HEK293T (cell line): ENCODE measurements around the gene PLPP2.

Experiments used
- ARNT ChIP-seq: fragments of 450-650 bp; IDR thresholded peaks from 2 replicates; pipeline ENCODE4 v1.6.1; 2017; ENCODE audit warnings: mild to moderate bottlenecking
- BHLHE40 ChIP-seq: fragments of 450-650 bp; IDR thresholded peaks from 2 replicates; pipeline ENCODE4 v1.6.1; 2016; ENCODE audit warnings: mild to moderate bottlenecking, moderate library complexity, borderline replicate concordance
- CTBP1 ChIP-seq: fragments of 450-650 bp; IDR thresholded peaks from 2 replicates; pipeline ENCODE4 v1.6.1; 2016; ENCODE audit warnings: borderline replicate concordance
- ELF4 ChIP-seq: fragments of 450-650 bp; IDR thresholded peaks from 2 replicates; pipeline ENCODE4 v1.6.1; 2017; ENCODE audit warnings: antibody characterized with exemption
- FOXK2 ChIP-seq: fragments of 450-650 bp; IDR thresholded peaks from 2 replicates; pipeline ENCODE4 v1.6.1; 2016; ENCODE audit warnings: mild to moderate bottlenecking
- FOXM1 ChIP-seq: fragments of 450-650 bp; IDR thresholded peaks from 2 replicates; pipeline ENCODE4 v1.6.1; 2017; ENCODE audit warnings: mild to moderate bottlenecking, borderline replicate concordance
- HDGF ChIP-seq: fragments of 450-650 bp; IDR thresholded peaks from 2 replicates; pipeline ENCODE4 v1.6.1; 2017; ENCODE audit warnings: antibody characterized with exemption, borderline replicate concordance
- PKNOX1 ChIP-seq: fragments of 450-650 bp; IDR thresholded peaks from 2 replicates; pipeline ENCODE4 v1.6.1; 2016
- SP1 ChIP-seq: fragments of 450-650 bp; IDR thresholded peaks from 2 replicates; pipeline ENCODE4 v1.6.1; 2017
- SUZ12 ChIP-seq: fragments of 450-650 bp; IDR thresholded peaks from 2 replicates; pipeline ENCODE4 v1.6.1; 2016; ENCODE audit warnings: mild to moderate bottlenecking
- TARDBP ChIP-seq: fragments of 450-650 bp; IDR thresholded peaks from 2 replicates; pipeline ENCODE4 v1.6.1; 2016
- ZNF384 ChIP-seq: fragments of 450-650 bp; IDR thresholded peaks from 2 replicates; pipeline ENCODE4 v1.6.1; 2016

GRCh38 chr19:288911-289310 is 2.3 kb downstream of the PLPP2 start:
- TF ChIP-seq ZNF384 (no peak), FOXM1 (no peak), FOXK2 (no peak), PKNOX1 (no peak), BHLHE40 (no peak), CTBP1 (no peak), SP1 (no peak), ELF4 (no peak), SUZ12 (no peak), HDGF (no peak), ARNT (no peak), TARDBP (no peak)
